GM19438 (cell line): ENCODE results near the gene FILIP1.

Experiments
- ATAC-seq: cut with Tn5 transposase; IDR thresholded peaks from one replicate; pipeline ENCODE4 v1.9.1; 2021; ENCODE audit warnings: low read depth; ENCODE audit not compliant: unreplicated experiment

FILIP1 gene, protein sequence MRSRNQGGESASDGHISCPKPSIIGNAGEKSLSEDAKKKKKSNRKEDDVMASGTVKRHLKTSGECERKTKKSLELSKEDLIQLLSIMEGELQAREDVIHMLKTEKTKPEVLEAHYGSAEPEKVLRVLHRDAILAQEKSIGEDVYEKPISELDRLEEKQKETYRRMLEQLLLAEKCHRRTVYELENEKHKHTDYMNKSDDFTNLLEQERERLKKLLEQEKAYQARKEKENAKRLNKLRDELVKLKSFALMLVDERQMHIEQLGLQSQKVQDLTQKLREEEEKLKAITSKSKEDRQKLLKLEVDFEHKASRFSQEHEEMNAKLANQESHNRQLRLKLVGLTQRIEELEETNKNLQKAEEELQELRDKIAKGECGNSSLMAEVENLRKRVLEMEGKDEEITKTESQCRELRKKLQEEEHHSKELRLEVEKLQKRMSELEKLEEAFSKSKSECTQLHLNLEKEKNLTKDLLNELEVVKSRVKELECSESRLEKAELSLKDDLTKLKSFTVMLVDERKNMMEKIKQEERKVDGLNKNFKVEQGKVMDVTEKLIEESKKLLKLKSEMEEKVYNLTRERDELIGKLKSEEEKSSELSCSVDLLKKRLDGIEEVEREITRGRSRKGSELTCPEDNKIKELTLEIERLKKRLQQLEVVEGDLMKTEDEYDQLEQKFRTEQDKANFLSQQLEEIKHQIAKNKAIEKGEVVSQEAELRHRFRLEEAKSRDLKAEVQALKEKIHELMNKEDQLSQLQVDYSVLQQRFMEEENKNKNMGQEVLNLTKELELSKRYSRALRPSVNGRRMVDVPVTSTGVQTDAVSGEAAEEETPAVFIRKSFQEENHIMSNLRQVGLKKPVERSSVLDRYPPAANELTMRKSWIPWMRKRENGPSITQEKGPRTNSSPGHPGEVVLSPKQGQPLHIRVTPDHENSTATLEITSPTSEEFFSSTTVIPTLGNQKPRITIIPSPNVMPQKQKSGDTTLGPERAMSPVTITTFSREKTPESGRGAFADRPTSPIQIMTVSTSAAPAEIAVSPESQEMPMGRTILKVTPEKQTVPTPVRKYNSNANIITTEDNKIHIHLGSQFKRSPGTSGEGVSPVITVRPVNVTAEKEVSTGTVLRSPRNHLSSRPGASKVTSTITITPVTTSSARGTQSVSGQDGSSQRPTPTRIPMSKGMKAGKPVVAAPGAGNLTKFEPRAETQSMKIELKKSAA (N-terminal part only)

DNA sequence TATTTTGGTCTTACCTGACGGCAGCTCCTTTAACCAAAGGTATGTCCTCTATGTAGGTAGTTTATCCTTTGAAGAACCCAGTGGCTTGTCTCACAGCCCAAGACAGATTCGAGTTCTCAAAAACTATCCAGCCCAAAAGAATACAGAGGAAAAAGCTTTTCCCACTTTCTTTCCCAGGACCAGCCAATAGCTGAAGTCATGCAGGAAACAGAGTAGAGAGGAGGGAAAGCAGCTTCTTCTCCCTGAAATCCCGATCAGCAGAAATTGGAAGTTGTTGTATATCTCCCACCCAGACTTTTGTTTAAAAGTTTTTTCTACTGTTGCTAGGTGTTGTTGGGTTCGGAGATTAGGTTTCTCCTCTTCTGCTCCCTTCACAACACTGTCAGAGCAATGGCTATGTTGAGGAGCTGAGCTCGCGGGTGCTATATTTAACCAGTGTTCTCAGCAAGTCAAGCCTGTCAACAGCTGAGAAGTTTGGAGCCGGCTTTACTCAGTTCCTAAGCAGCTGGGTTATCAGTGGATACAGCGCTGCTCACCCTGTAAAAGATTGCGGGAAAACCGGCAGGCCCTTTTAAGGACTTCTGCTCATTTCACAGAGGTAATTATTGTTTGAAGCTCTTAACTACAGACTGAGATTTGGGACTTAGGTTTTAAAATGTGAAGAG lies at the start of gene FILIP1:
Gene FILIP1 (minus strand): TSS at position 401 of the 665 bp plus-strand sequence. CDS start 78,828 bp downstream, outside the sequence.
- ATAC-seq, result no peak

DNA sequence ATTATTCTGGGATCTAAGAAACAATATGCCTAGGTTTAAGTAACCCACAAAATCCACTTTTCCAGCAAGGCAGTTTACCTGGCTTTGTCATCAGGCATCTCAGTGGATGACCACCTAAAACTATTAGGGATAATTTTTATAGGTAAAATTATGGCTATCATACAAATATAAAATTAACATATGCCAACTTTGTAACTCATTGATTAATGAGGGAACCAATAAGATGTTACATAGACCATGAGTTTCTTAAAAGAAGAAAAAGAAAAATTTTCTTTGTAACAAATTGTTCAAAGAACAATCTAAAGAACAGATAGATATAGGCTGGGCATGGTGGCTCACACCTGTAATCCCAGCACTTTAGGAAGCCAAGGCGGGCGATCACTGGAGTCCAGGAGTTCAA lies 49.7 kb upstream of the FILIP1 start:
- no peak for ATAC-seq

DNA sequence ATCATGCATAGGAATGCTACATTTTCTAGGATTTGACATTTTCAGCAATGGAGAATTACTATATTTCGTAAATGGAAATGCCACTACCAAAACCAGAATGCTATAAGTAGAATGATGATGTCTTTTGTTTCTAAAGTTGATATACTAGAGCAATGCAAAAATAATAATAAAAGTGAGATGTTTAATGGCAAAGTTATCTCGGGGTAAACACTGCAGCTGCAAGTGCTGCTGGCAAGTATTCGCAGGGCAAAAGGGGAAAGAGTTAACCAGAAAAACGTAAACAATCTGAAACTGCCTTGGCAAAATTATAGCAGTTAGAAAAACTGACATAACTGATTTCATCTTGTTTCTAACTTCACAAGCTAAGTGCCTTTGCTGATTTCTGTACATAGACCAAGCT lies 45.5 kb upstream of the FILIP1 start:
- no peak for ATAC-seq

DNA sequence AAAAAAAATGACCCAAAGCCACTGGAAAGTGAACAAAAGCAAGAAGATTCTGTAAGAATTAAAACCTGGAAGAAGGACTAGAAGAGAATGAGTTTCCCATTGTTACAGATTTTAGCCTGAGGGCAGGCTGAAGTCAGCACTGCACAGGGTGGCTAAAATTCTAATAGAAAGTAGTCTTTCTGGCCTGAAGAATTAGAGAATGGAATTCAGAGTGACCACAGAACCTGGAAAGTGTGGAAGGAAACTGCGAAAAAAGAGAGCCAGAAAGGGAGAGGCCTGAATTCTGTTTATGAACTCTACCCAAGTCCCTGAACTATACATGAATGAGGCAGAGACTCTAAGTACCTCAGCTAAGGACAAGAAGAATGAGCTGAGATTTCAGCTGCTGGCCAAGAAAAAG lies 38.9 kb upstream of the FILIP1 start:
- ATAC-seq, result no peak

DNA sequence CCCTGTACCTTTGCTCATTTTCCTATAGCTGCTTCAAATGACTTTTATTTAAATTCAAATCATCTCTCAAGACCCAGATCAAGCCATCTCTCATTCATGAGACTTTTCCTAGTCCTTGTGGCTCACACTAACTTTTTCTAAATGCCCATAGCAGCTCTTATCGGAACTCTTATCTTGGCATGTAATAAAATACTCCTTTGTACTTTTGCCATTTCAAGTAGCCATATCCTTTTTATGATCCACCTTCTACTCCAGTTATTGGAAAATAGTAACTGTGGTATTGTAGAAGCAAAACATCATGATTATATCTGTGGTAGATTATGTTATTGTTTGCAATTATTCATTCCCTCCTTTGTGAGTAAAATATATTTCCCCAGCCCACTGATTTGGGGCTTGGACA lies 37.6 kb upstream of the FILIP1 start:
- no peak for ATAC-seq

DNA sequence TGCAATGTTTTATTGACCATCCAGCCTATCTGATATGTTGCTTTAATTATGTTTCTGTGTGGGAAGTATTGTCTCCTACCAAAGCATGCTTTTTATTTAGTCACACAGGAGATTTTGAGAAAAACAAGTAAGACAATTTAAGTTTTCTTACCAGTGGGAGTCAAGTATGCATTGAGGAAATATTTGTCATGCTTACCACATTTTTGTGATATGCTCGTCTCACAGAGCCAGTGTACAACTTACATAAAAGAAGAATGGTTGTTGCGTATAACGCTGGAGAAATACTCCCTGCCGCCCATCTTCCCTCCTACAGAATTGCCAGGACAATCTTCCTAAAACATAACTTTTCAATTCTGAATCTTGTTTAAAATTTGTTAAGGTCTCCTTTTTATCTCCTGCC lies 37.1 kb upstream of the FILIP1 start:
- ATAC-seq, result no peak

DNA sequence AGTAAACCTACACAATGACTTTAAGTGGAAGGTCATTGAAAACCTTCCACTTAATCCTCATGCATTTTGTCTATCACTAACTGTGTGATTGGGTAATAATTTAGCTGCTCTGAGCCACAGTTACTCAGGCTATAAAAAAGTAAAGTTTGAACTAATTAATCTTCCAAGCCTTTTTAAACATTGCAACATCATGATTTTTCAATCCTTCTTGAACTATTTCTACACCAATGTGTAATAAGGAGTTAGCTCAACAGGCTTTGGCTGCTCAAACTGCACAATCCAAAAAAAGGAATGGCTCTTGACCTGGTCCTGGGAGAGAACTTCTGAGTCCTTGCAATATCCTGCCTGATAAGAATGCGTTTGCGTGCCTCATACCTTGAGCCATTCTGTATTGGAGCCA lies 34.8 kb upstream of the FILIP1 start:
- ATAC-seq, result no peak

DNA sequence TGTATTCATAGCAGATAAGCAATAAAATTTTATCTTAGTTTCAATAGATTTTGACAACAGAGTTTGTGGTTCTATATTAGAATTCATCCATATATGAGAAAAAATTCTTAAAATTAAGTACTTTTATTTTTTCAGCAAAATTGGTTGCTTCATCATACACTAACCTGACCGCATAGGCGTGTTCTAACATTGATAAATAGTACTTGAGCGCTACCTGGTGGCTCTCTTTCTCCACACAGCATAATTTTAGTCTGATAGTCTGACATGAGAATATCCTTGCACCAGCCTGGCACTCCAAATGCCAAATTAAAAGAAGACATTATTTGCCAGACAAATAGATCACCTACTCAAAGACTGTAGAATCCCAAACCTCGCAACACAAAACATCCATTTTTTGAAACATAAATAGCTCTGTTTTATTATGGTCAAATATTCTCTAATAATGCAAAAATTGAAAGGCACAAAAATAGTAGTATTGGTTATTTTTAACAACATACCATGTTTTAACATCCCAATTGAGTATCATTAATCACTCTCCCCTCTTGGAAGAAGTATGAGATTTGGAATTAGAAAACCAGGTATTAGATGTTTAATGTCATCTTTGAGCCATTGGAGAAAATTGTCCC lies 33.0 kb upstream of the FILIP1 start:
- no peak for ATAC-seq

DNA sequence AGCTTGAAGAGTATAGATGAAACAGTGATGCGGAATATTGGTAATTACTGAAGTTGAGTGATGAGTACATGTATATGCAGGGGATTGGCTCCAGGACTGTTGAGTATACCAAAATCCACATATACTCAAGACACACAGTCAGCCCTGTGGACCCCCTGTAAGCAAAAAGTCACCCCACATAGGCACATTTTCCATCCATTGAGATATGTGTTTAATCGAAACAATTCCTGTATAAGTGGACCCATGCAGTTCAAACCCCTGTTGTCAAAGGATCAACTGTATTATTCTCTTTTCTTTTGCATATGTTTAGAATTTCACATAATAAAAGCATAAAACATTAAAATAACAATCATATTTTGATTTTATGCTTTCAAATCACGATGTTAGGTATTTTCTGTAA lies 32.1 kb upstream of the FILIP1 start:
- ATAC-seq, result no peak

DNA sequence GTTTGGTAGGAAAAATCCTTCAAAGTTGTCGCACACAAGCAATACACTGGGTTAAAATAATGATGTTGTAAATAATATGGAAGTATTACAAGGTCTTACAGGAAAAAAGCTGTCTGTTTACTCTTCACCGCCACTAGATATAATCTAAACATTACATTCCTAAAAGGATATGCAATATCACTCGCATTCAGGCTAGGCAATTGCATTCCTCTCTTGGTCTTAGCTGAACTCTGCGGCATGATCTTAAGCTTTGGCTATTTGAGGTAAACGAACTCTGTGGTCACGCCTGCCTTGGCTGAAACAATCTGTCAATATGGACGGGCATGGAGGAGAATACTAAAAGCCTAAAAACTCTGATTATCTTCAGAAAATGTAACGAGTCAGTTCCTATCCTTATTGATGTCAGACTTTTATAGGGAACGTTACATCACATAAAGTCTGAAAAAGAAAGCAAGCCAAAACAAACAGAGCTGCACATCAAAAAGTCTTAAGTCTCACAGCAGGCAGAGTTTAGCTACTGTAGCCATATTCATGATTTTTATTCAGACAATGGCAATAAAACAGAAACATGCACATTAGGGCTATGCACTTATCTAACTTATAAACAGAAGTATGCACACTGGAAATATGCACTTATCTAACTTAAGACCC lies 30.8 kb upstream of the FILIP1 start:
- ATAC-seq, result no peak

DNA sequence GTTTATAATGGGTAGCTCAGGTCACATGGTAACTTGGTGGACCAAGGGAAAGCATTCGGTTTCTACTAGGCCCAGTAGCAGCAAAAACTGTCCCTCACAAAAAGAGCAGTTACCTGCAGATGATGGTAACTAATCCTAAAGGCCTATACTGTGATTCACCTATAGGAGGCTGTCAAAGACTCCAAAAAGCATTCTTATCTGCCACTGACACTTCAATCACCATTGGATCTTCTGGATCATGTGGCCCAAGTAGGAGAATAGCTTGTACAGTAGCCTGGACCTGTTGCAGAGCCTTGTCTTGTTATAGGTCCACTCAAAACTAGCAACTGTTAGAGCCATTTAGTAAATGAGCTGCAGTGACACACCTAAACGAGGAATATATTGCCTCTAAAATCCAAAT lies 23.2 kb upstream of the FILIP1 start:
- no peak for ATAC-seq

DNA sequence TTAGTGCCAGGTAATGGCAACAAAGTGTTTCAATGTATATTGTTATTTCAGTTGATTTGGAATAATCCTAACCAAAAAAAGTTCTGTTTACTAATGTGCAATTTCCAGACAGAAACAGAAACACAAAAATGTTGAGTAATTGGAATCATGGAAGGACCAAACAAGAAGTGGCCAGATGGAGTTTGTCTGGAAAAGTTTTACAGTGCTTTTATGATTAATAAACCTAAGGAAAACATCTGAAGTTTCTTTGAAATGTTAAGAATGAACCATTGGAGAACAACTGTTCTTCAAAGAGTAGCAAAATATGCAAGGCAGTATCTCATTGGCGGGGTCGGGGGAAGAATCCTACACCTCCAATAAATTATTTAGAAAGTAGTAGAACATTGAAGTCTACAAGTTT lies 19.0 kb upstream of the FILIP1 start:
- no peak for ATAC-seq

DNA sequence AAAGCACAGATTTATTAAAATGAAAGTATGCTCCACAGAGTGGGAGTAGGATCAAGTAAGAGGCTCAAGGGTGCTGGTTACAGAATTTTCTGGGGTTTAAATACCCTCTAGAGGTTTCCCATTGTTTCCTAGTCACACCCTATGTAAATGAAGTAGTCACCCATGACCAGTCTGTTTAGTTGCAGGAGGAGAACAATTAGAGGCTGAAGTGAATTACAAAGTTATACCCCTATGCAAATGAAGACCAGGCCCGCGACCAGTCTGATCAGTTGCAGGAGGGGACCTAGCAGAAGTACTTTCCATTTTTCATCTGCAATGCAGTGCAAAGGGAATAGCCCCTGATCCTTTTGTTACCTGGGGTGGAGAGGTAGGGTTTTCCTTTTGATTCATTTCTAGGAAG lies 11.8 kb upstream of the FILIP1 start:
- ATAC-seq, result no peak

DNA sequence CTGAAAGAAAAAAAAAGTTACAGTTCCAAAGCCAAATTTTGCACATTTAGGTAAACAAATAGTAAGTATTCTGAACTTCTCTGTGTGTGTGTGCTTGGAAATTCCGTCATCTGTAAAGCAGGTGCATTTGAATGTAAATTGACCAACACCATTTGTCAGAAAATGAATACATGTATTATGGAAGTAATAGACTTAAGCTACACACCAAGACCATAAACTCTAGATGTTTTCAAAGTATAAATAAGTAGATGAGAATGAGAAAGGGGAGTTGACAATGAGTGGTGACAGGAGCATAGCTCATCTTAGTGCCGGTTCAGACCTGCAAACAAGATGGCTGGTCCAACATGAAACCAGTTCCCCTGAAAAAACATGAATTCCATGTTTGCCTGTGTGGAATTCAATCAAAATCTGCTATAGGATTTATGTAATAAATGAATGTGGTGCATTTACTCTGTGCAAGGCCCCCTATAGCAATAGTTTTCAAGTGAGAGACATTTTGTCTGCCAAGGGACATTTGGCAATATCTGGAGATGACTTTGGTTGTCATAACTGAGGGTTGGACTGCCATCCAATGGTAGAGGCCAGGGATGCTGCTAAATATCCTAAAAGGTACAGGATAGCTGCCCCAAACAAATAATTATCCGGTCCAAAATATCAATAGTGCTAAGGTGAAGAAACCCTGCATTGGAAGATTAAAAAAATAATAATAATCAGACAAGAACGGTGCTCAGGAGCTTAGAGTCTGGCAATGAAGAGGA lies 11.0 kb upstream of the FILIP1 start:
- ATAC-seq, result no peak

DNA sequence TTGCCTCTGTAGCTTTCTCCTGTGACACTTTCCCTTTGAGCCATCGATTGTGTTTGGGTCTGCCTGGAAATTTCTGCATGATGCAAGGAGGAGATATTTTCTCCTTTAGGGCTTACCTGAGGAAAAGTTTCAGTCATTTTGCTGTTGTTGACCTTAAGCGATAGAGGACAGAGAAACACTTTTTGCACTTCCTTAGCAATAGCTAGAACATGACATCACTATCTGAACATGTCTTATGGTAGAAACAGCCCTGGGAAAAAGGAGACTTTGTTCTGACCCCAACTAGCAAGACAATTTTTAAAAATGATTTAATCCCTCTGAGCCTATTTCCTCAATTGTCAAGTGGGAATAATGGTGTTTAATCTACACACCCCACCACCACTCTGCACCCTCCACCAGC lies 9.7 kb upstream of the FILIP1 start:
- no peak for ATAC-seq

DNA sequence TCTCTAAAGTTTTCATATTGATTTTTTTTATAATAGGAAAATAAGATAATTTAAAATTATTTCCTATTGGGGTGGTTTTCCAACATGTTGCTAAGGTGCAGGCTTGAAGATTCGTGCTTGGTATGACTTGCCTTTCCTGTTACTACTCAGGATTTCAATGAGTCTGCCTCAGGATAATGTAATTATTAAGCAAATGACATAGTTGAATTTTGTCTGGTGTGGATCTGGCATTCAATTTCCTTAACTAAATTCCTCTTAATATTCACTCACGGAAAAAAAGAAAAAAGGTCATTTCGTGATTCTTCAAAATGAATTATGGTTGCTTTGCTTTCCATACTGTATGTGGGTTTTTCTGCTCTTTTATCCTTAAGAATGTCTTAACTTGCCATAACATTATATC lies 9.3 kb upstream of the FILIP1 start:
- no peak for ATAC-seq

DNA sequence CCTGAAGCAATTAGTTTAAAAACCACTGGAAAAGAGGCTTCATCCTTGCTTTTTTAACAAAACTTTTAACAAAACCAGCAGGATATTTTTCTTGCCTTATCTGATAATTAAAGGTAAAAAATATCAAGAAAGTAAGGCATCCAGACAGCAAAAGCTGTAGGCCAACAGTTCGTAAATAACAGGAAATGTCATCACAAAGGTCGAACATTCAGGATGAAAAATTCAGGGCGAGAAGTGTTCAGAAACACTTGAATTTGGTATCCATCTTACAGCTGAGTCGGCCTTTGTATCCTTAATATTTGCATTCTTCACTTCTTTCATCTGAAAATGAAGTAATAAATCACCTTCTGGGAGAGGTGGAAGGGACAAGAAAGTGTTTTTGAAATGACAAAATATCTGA lies 8.2 kb upstream of the FILIP1 start:
- no peak for ATAC-seq

DNA sequence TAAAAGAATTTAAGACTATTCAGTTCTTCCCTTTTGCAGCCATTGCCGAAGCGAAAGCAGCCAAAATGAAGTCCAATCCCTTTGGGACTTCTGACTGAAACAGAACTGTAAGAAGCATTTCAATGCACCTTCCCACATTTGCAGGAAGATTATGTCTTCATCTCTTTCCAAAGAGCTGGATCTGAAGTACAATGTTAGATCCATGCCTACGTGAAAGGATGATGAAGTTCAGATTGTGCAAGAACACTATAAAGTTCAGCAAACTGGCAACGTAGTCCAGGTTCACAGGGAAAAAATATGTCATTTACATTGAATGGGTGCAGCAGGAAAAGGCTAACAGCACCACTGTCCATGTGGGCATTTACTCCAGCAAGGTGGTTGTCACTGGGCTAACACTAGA lies 6.0 kb upstream of the FILIP1 start:
- no peak for ATAC-seq

DNA sequence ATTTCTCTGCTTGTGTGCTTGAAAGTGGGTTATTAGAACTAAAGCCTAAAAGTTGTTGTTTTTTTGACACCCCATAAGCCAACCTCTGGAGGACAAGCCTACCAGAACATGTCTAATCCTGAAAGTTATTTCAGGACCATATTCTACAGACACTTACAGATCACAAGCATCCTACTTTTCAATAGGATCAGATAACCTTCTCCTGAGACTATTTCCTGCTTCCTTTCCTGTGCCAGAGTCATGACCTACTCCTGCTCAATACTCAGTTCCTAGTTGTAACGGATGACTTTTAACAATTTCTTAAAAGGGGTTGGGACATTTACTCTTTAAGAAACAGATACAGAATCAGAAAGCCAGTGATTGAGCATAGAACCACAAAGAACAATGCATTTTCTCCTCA lies 5.3 kb upstream of the FILIP1 start:
- ATAC-seq, result no peak
